Hepatocyte (in vitro differentiated cells): ENCODE data around the gene SUMO3. TPM values are rescaled to one million over a fixed set of nuclear protein-coding genes. Genes with fewer than 3 reads are reported as not detected.

Source experiments
- DNase-seq: peaks from one replicate; pipeline ENCODE4 v3.0.0-alpha.2; 2016; ENCODE audit warnings: low spot score
- H2AFZ ChIP-seq: fragments of 200-600 bp; sonication (generic); 2 replicates; pipeline ENCODE4 v1.6.0; 2016; ENCODE audit warnings: antibody characterized with exemption, mild to moderate bottlenecking
- H3K27ac ChIP-seq: fragments of 200-600 bp; sonication (generic); 2 replicates; pipeline ENCODE4 v1.5.1; 2016; ENCODE audit warnings: mild to moderate bottlenecking
- H3K27me3 ChIP-seq: fragments of 200-600 bp; sonication (generic); 2 replicates; pipeline ENCODE4 v1.6.1; 2016
- H3K36me3 ChIP-seq: fragments of 200-600 bp; sonication (generic); replicated peaks from 2 replicates; pipeline ENCODE4 v1.5.1; 2016; ENCODE audit warnings: low read depth; ENCODE audit not compliant: insufficient read depth
- H3K4me1 ChIP-seq: fragments of 200-600 bp; sonication (generic); 2 replicates; pipeline ENCODE4 v1.5.1; 2016; ENCODE audit warnings: mild to moderate bottlenecking, moderate library complexity; ENCODE audit not compliant: insufficient read depth
- H3K4me2 ChIP-seq: fragments of 200-600 bp; sonication (generic); 2 replicates; pipeline ENCODE4 v1.6.0; 2016
- H3K4me3 ChIP-seq: fragments of 200-600 bp; sonication (generic); 2 replicates; pipeline ENCODE4 v1.5.1; 2016; ENCODE audit warnings: mild to moderate bottlenecking
- H3K79me2 ChIP-seq: fragments of 200-600 bp; sonication (generic); 2 replicates; pipeline ENCODE4 v1.6.0; 2017; ENCODE audit warnings: mild to moderate bottlenecking
- H3K9me2 ChIP-seq: fragments of 200-600 bp; sonication (generic); replicated peaks from 2 replicates; pipeline ENCODE4 v1.6.0; 2017; ENCODE audit warnings: mild to moderate bottlenecking; ENCODE audit not compliant: insufficient read depth
- H3K9me3 ChIP-seq: fragments of 200-600 bp; sonication (generic); 2 replicates; pipeline ENCODE4 v1.5.1; 2016; ENCODE audit warnings: low read depth, mild to moderate bottlenecking
- H4K20me1 ChIP-seq: fragments of 200-600 bp; sonication (generic); 2 replicates; pipeline ENCODE4 v1.6.0; 2016; ENCODE audit warnings: mild to moderate bottlenecking; ENCODE audit not compliant: insufficient read depth, poor library complexity, severe bottlenecking
- EZH2 ChIP-seq: fragments of 200-600 bp; sonication (generic); IDR thresholded peaks from 2 replicates; pipeline ENCODE4 v1.6.1; 2016; ENCODE audit warnings: antibody characterized with exemption, mild to moderate bottlenecking, borderline replicate concordance
- EZH2phosphoT487 ChIP-seq: fragments of 200-600 bp; sonication (generic); IDR thresholded peaks from one replicate; pipeline ENCODE4 v1.6.1; 2018; ENCODE audit warnings: antibody characterized with exemption, mild to moderate bottlenecking, low read depth, moderate library complexity; ENCODE audit not compliant: unreplicated experiment, severe bottlenecking
- WGBS: methylation state at CpG from one replicate; pipeline ENCODE4 v1.1.6; 2016; ENCODE audit warnings: low lambda C conversion rate; ENCODE audit errors: missing lambda C conversion rate; 5-methylcytosine and 5-hydroxymethylcytosine counted together
- polyA plus RNA-seq: library from polyadenylated mRNA; unstranded; fragments of >200 nt; fragmentation: Nextera tagmentation; extraction: Ambion mirVana; gene quantifications from 2 replicates; pipeline ENCODE4 v1.2.1, GENCODE V29; 2016
- total RNA-seq: library from RNA; depleted of rRNA; stranded (reverse); fragments of >200 nt; gene quantifications from 2 replicates; pipeline ENCODE4 v1.2.3, GENCODE V29; 2014
- TF ChIP-seq, protein P1 (sequence below): fragments of 200-600 bp; sonication (generic); IDR thresholded peaks from 2 replicates; pipeline ENCODE4 v1.5.1; 2016; ENCODE audit warnings: antibody characterized with exemption, mild to moderate bottlenecking; ENCODE audit not compliant: poor library complexity

SUMO3 gene
- total and polyA plus RNA-seq, 2 experiments from 2014 or later = 68.5 to 97.0 TPM

DNA sequence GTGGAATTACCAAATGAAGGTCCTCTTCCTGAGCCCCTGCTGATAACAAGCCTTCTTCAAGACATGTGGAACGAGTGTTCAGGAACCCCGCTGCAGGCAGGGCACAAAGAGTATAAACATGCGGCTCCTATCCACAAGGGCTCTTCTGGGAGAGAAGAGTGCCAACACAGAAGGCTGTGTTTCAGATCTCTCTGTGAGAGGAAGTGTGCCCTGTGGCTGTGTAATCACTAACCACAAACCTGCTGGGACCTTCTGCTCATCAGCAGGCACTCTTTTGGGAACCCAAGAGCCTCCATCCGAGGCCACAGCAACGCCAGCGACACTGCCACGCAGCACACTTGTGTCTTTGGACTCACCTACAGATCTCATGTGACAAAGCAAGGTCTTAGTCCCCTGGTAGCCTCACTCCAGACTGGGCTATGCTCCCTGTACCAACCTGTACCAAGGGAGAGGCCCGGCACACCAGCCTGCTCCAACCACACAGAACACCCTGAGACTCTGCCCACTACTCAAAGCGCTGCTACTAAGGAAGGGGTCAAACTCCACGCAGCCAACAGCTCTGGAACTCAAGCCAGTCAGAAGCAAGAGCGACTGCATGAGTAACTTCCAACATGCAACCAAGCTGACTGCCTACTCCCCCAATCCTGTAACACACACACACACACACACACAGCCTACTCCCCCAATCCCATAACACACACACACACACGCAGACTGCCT lies 47.9 kb upstream of the SUMO3 start:
- Histone ChIP-seq H3K79me2 (peaks cover 92% of the 10 kb centered on the region), H4K20me1 (peaks cover 91% of the 10 kb centered on the region), H3K36me3 (no peaks in the 10 kb centered on the region), H3K27me3 (no peaks in the 10 kb centered on the region), H3K4me1 (peaks cover 40% of the 10 kb centered on the region), H3K9me3 (no peaks in the 10 kb centered on the region), H3K27ac (peak overlapping the region; percentile 70), H3K9me2 (no peaks in the 10 kb centered on the region), H3K4me3 (no peak overlapping the region), H2AFZ (no peak overlapping the region), H3K4me2 (peak overlapping the region; percentile 54)
- no peak for TF ChIP-seq EZH2phosphoT487
- TF ChIP-seq EZH2 = no peak
- TF ChIP-seq, protein P1, sequence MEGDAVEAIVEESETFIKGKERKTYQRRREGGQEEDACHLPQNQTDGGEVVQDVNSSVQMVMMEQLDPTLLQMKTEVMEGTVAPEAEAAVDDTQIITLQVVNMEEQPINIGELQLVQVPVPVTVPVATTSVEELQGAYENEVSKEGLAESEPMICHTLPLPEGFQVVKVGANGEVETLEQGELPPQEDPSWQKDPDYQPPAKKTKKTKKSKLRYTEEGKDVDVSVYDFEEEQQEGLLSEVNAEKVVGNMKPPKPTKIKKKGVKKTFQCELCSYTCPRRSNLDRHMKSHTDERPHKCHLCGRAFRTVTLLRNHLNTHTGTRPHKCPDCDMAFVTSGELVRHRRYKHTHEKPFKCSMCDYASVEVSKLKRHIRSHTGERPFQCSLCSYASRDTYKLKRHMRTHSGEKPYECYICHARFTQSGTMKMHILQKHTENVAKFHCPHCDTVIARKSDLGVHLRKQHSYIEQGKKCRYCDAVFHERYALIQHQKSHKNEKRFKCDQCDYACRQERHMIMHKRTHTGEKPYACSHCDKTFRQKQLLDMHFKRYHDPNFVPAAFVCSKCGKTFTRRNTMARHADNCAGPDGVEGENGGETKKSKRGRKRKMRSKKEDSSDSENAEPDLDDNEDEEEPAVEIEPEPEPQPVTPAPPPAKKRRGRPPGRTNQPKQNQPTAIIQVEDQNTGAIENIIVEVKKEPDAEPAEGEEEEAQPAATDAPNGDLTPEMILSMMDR = no peak
- 82% methylated on average over 11 of the region's 12 CpGs for WGBS
- DNase-seq = peak; percentile 34

- Histone ChIP-seq H3K36me3 (no peaks in the 10 kb centered on the region), H3K4me1 (peaks cover 24% of the 10 kb centered on the region), H3K9me2 (no peaks in the 10 kb centered on the region), H3K27ac (no peak overlapping the region), H4K20me1 (peaks cover 97% of the 10 kb centered on the region), H3K4me3 (no peak overlapping the region), H3K27me3 (no peaks in the 10 kb centered on the region), H2AFZ (no peak overlapping the region), H3K9me3 (no peaks in the 10 kb centered on the region), H3K79me2 (peaks cover 98% of the 10 kb centered on the region), H3K4me2 (no peak overlapping the region)
- 93% methylated on average over 25 of the region's 25 CpGs for WGBS
- TF ChIP-seq, protein P1 = no peak
- TF ChIP-seq EZH2phosphoT487 (no peak), EZH2 (no peak)
- no peak for DNase-seq
These were observed 45.2 kb upstream of the SUMO3 start for GRCh38 chr21:44862869-44863685.

DNA sequence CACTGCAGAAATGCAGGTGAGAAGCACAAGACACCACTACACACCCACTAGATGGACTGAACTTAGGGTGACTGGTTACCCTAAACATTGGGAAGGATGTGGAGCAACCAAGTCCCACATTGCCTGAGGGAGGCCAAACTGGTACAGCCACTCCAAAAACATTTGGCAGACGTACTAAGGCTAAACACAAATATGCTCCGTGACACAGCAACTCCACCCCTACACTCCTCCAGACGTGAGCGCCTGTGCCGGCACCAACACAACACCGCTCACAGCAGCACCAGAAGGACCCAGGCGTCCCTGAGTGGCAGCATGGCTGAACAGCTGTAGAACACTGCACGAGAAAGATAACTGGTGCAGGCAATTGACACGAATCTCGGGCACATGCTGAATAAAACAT lies 40.9 kb upstream of the SUMO3 start:
- peaks cover 1% of the 10 kb centered on the region for H3K4me1 ChIP-seq
- no peak overlapping the region for H2AFZ ChIP-seq
- no peak overlapping the region for H3K4me3 ChIP-seq
- H3K9me2 ChIP-seq = no peaks in the 10 kb centered on the region
- 94% methylated on average over 10 of the region's 10 CpGs for WGBS
- H3K27ac ChIP-seq = no peak overlapping the region
- peaks cover 83% of the 10 kb centered on the region for H4K20me1 ChIP-seq
- no peaks in the 10 kb centered on the region for H3K27me3 ChIP-seq
- peaks cover 100% of the 10 kb centered on the region for H3K79me2 ChIP-seq
- DNase-seq = no peak
- TF ChIP-seq, protein P1 = no peak
- TF ChIP-seq EZH2phosphoT487 = no peak
- H3K36me3 ChIP-seq = no peaks in the 10 kb centered on the region
- no peak overlapping the region for H3K4me2 ChIP-seq
- no peaks in the 10 kb centered on the region for H3K9me3 ChIP-seq
